Neural progenitor cell (in vitro differentiated cells): ENCODE results near the gene FZD10. TPM values are rescaled to one million over a fixed set of nuclear protein-coding genes. Genes with fewer than 3 reads are reported as not detected.

Source experiments
- DNase-seq: peaks from one replicate; pipeline ENCODE4 v3.0.0-alpha.2; 2016; ENCODE audit warnings: low spot score
- H2AFZ ChIP-seq: fragments of 200-600 bp; sonication (generic); replicated peaks from 2 replicates; pipeline ENCODE4 v1.6.1; 2016; ENCODE audit warnings: antibody characterized with exemption
- H3F3A ChIP-seq: fragments of 200-600 bp; sonication (generic); 2 replicates; pipeline ENCODE4 v1.6.1; 2016; ENCODE audit warnings: antibody characterized with exemption, low read depth
- H3K27ac ChIP-seq: fragments of 200-600 bp; sonication (generic); 2 replicates; pipeline ENCODE4 v1.5.1; 2016; ENCODE audit warnings: mild to moderate bottlenecking
- H3K27me3 ChIP-seq: fragments of 200-600 bp; sonication (generic); 2 replicates; pipeline ENCODE4 v1.6.1; 2016; ENCODE audit warnings: mild to moderate bottlenecking, moderate library complexity
- H3K36me3 ChIP-seq: fragments of 200-600 bp; sonication (generic); 2 replicates; pipeline ENCODE4 v1.5.1; 2016
- H3K4me1 ChIP-seq: fragments of 200-600 bp; sonication (generic); 2 replicates; pipeline ENCODE4 v1.6.1; 2016; ENCODE audit warnings: mixed run types
- H3K4me2 ChIP-seq: fragments of 200-600 bp; sonication (generic); 2 replicates; pipeline ENCODE4 v1.6.1; 2016
- H3K4me3 ChIP-seq: fragments of 200-600 bp; sonication (generic); 2 replicates; pipeline ENCODE4 v1.5.1; 2016
- H3K79me2 ChIP-seq: fragments of 200-600 bp; sonication (generic); 2 replicates; pipeline ENCODE4 v1.6.1; 2016; ENCODE audit warnings: low read depth
- H3K9ac ChIP-seq: fragments of 200-600 bp; sonication (generic); 2 replicates; pipeline ENCODE4 v1.6.1; 2016
- H3K9me3 ChIP-seq: fragments of 200-600 bp; sonication (generic); 2 replicates; pipeline ENCODE4 v1.5.1; 2016; ENCODE audit warnings: low read depth
- H4K20me1 ChIP-seq: fragments of 200-600 bp; sonication (generic); 2 replicates; pipeline ENCODE4 v1.6.1; 2016; ENCODE audit warnings: low read depth
- H3K27ac Mint-ChIP-seq: 3 replicates; pipeline ENCODE4 v1.8.0; 2021; ENCODE audit warnings: mixed read lengths
- H3K27me3 Mint-ChIP-seq: 2 replicates; pipeline ENCODE4 v1.8.0; 2022; ENCODE audit warnings: low read depth, mild to moderate bottlenecking, inconsistent platforms, moderate library complexity, mixed read lengths; ENCODE audit not compliant: insufficient read depth
- H3K36me3 Mint-ChIP-seq: 3 replicates; pipeline ENCODE4 v1.8.0; 2021; ENCODE audit warnings: mixed read lengths
- H3K4me1 Mint-ChIP-seq: 3 replicates; pipeline ENCODE4 v1.8.0; 2021; ENCODE audit warnings: mixed read lengths
- H3K4me3 Mint-ChIP-seq: 3 replicates; pipeline ENCODE4 v1.8.0; 2021; ENCODE audit warnings: mild to moderate bottlenecking, moderate library complexity, mixed read lengths
- H3K9me3 Mint-ChIP-seq: 3 replicates; pipeline ENCODE4 v1.8.0; 2020; ENCODE audit warnings: mixed read lengths
- EZH2 ChIP-seq: fragments of 200-600 bp; sonication (generic); IDR thresholded peaks from 2 replicates; pipeline ENCODE4 v1.6.1; 2017; ENCODE audit warnings: antibody characterized with exemption, mild to moderate bottlenecking, moderate library complexity
- EZH2phosphoT487 ChIP-seq: fragments of 200-600 bp; sonication (generic); IDR thresholded peaks from 2 replicates; pipeline ENCODE4 v1.6.1; 2017; ENCODE audit warnings: antibody characterized with exemption
- total RNA-seq: library from RNA; depleted of rRNA; stranded (reverse); fragments of >200 nt; gene quantifications from 2 replicates; pipeline ENCODE4 v1.2.3, GENCODE V29; 2015; ENCODE audit warnings: low replicate concordance
- TF ChIP-seq, protein P1 (sequence below): fragments of 200-600 bp; sonication (generic); IDR thresholded peaks from 2 replicates; pipeline ENCODE4 v1.5.1; 2017; ENCODE audit warnings: antibody characterized with exemption, mild to moderate bottlenecking

The FZD10 gene
- total RNA-seq, 1 donor from 2014 or later: 0.11 TPM

DNA sequence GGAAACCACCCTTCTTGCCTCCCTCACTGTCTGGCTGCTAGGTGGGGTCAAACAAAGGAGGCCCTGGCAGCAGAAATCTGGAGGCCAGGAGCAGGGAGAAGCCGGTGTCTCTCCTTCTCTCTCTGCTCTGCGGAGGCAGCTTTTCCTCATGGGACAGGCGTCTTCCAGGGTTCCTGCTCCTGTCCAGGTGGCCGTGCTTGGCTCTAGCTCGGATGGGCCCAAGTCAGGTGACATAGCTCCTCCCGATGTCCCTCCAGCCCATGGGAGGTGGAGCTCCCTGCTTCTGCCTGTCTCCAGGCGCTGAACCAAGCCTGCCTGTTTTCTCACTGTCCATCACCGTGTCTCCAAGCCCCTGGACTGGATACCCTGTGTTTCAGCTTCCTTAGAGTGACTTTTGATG lies 30.5 kb upstream of the FZD10 start:
- H3K27me3 Mint-ChIP-seq: peaks cover 23% of the 10 kb centered on the region

DNA sequence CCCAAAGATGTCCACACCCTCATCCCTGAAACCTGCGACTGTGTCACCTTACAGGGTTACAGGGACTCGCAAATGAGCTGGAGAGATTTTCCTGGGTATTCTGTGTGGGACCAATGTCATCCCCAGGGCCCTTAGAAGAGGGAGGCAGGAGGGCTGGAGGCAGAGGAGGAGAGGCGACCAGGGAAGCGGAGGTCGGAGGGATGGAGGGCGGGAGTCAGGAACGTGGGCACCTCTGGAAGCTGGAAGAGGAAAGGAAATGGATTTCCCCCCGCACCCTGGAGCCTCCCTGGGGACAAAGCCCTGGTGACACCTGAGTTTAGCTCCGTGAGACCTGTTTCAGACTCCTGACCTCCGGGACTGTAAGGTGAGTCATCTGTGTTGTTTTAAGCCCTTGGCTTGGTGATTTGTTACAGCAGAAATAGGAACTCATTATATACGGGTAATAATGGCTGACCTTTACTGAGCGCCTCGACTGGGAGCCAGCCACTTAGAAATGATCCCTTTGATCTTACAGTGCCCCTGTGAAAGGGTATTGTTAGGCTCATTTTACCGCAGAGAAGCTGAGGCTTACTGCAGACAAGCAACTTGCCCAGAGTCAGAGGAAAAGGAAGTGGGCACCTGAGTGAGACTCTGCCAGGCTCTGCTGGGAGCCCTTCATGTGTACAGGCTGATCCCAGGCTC lies 29.3 kb upstream of the FZD10 start:
- no peaks in the 10 kb centered on the region for H3K36me3 Mint-ChIP-seq
- Histone ChIP-seq H3K4me3 (no peak overlapping the region), H3K9me3 (no peaks in the 10 kb centered on the region), H3F3A (peaks cover 6% of the 10 kb centered on the region), H3K27me3 (peaks cover 79% of the 10 kb centered on the region), H2AFZ (no peak overlapping the region), H3K27ac (no peak overlapping the region), H3K9ac (no peak overlapping the region), H3K4me2 (no peak overlapping the region), H3K36me3 (no peaks in the 10 kb centered on the region), H4K20me1 (peaks cover 4% of the 10 kb centered on the region), H3K79me2 (no peaks in the 10 kb centered on the region), H3K4me1 (no peaks in the 10 kb centered on the region)
- H3K9me3 Mint-ChIP-seq: peaks cover 6% of the 10 kb centered on the region
- H3K27ac Mint-ChIP-seq: peak overlapping the region; percentile 52
- DNase-seq: no peak
- TF ChIP-seq, protein P1, sequence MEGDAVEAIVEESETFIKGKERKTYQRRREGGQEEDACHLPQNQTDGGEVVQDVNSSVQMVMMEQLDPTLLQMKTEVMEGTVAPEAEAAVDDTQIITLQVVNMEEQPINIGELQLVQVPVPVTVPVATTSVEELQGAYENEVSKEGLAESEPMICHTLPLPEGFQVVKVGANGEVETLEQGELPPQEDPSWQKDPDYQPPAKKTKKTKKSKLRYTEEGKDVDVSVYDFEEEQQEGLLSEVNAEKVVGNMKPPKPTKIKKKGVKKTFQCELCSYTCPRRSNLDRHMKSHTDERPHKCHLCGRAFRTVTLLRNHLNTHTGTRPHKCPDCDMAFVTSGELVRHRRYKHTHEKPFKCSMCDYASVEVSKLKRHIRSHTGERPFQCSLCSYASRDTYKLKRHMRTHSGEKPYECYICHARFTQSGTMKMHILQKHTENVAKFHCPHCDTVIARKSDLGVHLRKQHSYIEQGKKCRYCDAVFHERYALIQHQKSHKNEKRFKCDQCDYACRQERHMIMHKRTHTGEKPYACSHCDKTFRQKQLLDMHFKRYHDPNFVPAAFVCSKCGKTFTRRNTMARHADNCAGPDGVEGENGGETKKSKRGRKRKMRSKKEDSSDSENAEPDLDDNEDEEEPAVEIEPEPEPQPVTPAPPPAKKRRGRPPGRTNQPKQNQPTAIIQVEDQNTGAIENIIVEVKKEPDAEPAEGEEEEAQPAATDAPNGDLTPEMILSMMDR: no peak
- TF ChIP-seq EZH2phosphoT487 (no peak), EZH2 (no peak)
- H3K27me3 Mint-ChIP-seq: peaks cover 21% of the 10 kb centered on the region
- peaks cover 58% of the 10 kb centered on the region for H3K4me1 Mint-ChIP-seq
- H3K4me3 Mint-ChIP-seq: no peak overlapping the region

More for the DNA sequence above, 30.5 kb upstream of the FZD10 start:
- no peak overlapping the region for H3K4me3 Mint-ChIP-seq
- H3K4me2 ChIP-seq: no peak overlapping the region
- peaks cover 51% of the 10 kb centered on the region for H3K4me1 Mint-ChIP-seq
- H3K27ac ChIP-seq: no peak overlapping the region
- no peaks in the 10 kb centered on the region for H3K79me2 ChIP-seq
- DNase-seq: no peak
- H2AFZ ChIP-seq: no peak overlapping the region
- H3K4me1 ChIP-seq: no peaks in the 10 kb centered on the region
- no peak overlapping the region for H3K9ac ChIP-seq
- peaks cover 6% of the 10 kb centered on the region for H3F3A ChIP-seq
- H3K9me3 ChIP-seq: no peaks in the 10 kb centered on the region
- H3K27me3 ChIP-seq: peaks cover 76% of the 10 kb centered on the region
- H3K27ac Mint-ChIP-seq: no peak overlapping the region
- H4K20me1 ChIP-seq: peaks cover 4% of the 10 kb centered on the region
- no peaks in the 10 kb centered on the region for H3K36me3 Mint-ChIP-seq
- TF ChIP-seq EZH2phosphoT487 (no peak), EZH2 (no peak)
- TF ChIP-seq, protein P1: no peak
- peaks cover 8% of the 10 kb centered on the region for H3K9me3 Mint-ChIP-seq
- H3K36me3 ChIP-seq: no peaks in the 10 kb centered on the region
- H3K4me3 ChIP-seq: no peak overlapping the region

DNA sequence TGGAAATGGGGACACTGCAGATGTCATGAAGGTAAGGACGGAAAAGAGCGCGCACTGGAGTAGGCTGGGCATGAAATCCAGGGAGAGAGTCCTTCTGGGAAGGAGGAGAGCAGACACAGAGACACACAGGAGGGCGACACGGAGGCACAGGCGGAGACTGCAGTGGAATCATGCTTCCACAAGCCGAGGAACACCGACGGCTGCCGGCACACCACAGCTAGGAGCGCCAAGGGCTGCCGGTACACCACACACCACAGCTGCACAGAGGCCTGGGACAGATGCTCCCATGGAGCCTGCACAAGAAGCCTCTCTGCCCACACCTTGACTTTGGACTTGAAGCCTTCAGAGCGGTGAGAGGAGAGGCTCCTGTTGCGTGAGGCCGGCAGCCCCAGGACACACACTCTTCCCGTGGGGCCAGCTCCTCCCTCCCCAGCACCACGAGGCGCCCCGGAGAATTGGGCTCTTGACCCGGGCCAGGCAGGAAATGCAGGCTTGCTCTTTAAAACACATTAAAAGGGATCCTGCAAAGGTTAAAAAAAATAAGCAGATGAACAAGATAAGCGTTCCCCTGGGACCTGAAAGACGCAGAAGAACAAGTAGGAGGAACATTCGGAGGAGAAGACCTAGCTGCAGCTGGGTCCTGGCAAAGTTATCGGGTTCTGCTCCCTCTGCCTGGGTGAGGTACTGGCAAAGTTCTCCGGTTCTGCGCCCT lies 28.3 kb upstream of the FZD10 start:
- H3K9me3 Mint-ChIP-seq: peaks cover 6% of the 10 kb centered on the region
- peak overlapping the region; percentile 48 for H3K27ac Mint-ChIP-seq
- no peak overlapping the region for H3K9ac ChIP-seq
- H3K27me3 ChIP-seq: peaks cover 89% of the 10 kb centered on the region
- peaks cover 6% of the 10 kb centered on the region for H3F3A ChIP-seq
- no peaks in the 10 kb centered on the region for H3K79me2 ChIP-seq
- H3K4me3 ChIP-seq: no peak overlapping the region
- no peak overlapping the region for H3K4me3 Mint-ChIP-seq
- H2AFZ ChIP-seq: no peak overlapping the region
- H3K4me1 Mint-ChIP-seq: peaks cover 63% of the 10 kb centered on the region
- no peaks in the 10 kb centered on the region for H3K9me3 ChIP-seq
- H3K36me3 ChIP-seq: no peaks in the 10 kb centered on the region
- DNase-seq: no peak
- peaks cover 21% of the 10 kb centered on the region for H3K27me3 Mint-ChIP-seq
- H3K27ac ChIP-seq: no peak overlapping the region
- H3K36me3 Mint-ChIP-seq: no peaks in the 10 kb centered on the region
- no peak overlapping the region for H3K4me2 ChIP-seq
- no peaks in the 10 kb centered on the region for H3K4me1 ChIP-seq
- H4K20me1 ChIP-seq: peaks cover 4% of the 10 kb centered on the region
- TF ChIP-seq, protein P1: no peak
- TF ChIP-seq EZH2phosphoT487 (no peak), EZH2 (no peak)
